ENCODE data around the gene ATP4B.

Gene ATP4B

GRCh38 chr13:113638173-113638746, 19.7 kb downstream of the ATP4B start:
- Histone ChIP-seq H4K20me1 (ENCODE audit: insufficient read depth, low read length, poor library complexity, severe bottlenecking) (no peaks in the 10 kb centered on the region), H3K4me3 (ENCODE audit: low read length, poor library complexity, severe bottlenecking) (no peak overlapping the region), H3K4me1 (ENCODE audit: insufficient read depth, low read length, poor library complexity, severe bottlenecking) (no peaks in the 10 kb centered on the region), H3K36me3 (ENCODE audit: insufficient read depth, low read length) (no peaks in the 10 kb centered on the region), H3K79me2 (ENCODE audit: insufficient read depth, low read length) (no peaks in the 10 kb centered on the region), H3K9me2 (replicated peaks; ENCODE audit: low read depth, low read length) (no peaks in the 10 kb centered on the region), H3K4me2 (ENCODE audit: low read depth, low read length, poor library complexity, severe bottlenecking) (no peak overlapping the region), H3F3A (ENCODE audit: low read depth) (no peaks in the 10 kb centered on the region), H3K27me3 (ENCODE audit: insufficient read depth, low read length, poor library complexity, severe bottlenecking) (no peaks in the 10 kb centered on the region), H3K9me3 (ENCODE audit: insufficient read depth, low read depth, low read length) (no peaks in the 10 kb centered on the region), H3K9ac (ENCODE audit: low read depth, low read length, poor library complexity, severe bottlenecking) (no peak overlapping the region), H2AFZ (ENCODE audit: low read length) (no peak overlapping the region)
- no peak for TF ChIP-seq EZH2phosphoT487 (IDR thresholded peaks at IDR 0.05; ENCODE audit: borderline replicate concordance)
- TF ChIP-seq, protein P1, sequence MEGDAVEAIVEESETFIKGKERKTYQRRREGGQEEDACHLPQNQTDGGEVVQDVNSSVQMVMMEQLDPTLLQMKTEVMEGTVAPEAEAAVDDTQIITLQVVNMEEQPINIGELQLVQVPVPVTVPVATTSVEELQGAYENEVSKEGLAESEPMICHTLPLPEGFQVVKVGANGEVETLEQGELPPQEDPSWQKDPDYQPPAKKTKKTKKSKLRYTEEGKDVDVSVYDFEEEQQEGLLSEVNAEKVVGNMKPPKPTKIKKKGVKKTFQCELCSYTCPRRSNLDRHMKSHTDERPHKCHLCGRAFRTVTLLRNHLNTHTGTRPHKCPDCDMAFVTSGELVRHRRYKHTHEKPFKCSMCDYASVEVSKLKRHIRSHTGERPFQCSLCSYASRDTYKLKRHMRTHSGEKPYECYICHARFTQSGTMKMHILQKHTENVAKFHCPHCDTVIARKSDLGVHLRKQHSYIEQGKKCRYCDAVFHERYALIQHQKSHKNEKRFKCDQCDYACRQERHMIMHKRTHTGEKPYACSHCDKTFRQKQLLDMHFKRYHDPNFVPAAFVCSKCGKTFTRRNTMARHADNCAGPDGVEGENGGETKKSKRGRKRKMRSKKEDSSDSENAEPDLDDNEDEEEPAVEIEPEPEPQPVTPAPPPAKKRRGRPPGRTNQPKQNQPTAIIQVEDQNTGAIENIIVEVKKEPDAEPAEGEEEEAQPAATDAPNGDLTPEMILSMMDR (conservative IDR thresholded peaks at IDR 0.05; ENCODE audit: low read length), result no peak

- Histone ChIP-seq H3K4me3 (ENCODE audit: low read length, poor library complexity, severe bottlenecking) (no peak overlapping the region), H3F3A (ENCODE audit: low read depth) (no peaks in the 10 kb centered on the region), H3K79me2 (ENCODE audit: insufficient read depth, low read length) (no peaks in the 10 kb centered on the region), H3K4me2 (ENCODE audit: low read depth, low read length, poor library complexity, severe bottlenecking) (no peak overlapping the region), H3K36me3 (ENCODE audit: insufficient read depth, low read length) (no peaks in the 10 kb centered on the region), H3K4me1 (ENCODE audit: insufficient read depth, low read length, poor library complexity, severe bottlenecking) (no peaks in the 10 kb centered on the region), H2AFZ (ENCODE audit: low read length) (no peak overlapping the region), H3K9me3 (ENCODE audit: insufficient read depth, low read depth, low read length) (no peaks in the 10 kb centered on the region), H3K9ac (ENCODE audit: low read depth, low read length, poor library complexity, severe bottlenecking) (no peak overlapping the region), H4K20me1 (ENCODE audit: insufficient read depth, low read length, poor library complexity, severe bottlenecking) (no peaks in the 10 kb centered on the region), H3K9me2 (replicated peaks; ENCODE audit: low read depth, low read length) (no peaks in the 10 kb centered on the region), H3K27me3 (ENCODE audit: insufficient read depth, low read length, poor library complexity, severe bottlenecking) (no peaks in the 10 kb centered on the region)
- TF ChIP-seq, protein P1 (conservative IDR thresholded peaks at IDR 0.05; ENCODE audit: low read length), result no peak
- TF ChIP-seq EZH2phosphoT487 (IDR thresholded peaks at IDR 0.05; ENCODE audit: borderline replicate concordance), result no peak
These were observed 20.5 kb downstream of the ATP4B start for GRCh38 chr13:113637262-113638160.

DNA sequence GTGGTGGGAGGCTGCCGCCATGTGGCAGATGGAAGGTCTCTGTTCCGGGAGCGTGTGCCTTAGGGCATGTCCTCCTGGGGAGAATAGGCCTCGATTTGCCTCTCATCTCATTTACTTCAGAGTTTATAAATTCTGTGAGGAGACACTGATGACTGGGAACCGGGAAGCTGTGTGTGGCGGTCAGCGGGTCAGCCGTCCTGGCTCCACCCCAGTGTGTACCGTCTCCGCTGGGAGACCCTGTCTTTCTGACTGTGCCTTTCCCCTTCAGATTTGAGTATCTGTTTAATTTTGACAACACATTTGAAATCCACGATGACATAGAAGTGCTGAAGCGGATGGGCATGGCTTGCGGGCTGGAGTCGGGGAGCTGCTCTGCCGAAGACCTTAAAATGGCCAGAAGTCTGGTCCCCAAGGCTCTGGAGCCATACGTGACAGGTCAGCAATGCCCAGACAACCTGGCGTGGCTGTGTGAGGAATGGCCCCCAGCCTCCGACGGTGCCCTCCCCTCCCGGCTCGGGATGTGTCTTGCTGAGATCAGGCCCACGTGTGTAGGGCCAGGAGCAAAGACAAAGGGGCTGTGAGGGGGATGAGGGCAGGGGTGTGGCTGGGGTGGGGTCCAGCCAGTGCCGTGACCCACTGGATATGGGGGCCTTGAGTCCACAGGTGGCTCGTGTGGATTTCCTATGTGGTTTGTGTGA, 21.6 kb downstream of the ATP4B start:
- Histone ChIP-seq H3K4me1 (ENCODE audit: insufficient read depth, low read length, poor library complexity, severe bottlenecking) (no peaks in the 10 kb centered on the region), H3K9me3 (ENCODE audit: insufficient read depth, low read depth, low read length) (no peaks in the 10 kb centered on the region), H2AFZ (ENCODE audit: low read length) (no peak overlapping the region), H3K4me3 (ENCODE audit: low read length, poor library complexity, severe bottlenecking) (no peak overlapping the region), H3K9ac (ENCODE audit: low read depth, low read length, poor library complexity, severe bottlenecking) (no peak overlapping the region), H3F3A (ENCODE audit: low read depth) (no peaks in the 10 kb centered on the region), H3K36me3 (ENCODE audit: insufficient read depth, low read length) (no peaks in the 10 kb centered on the region), H3K27me3 (ENCODE audit: insufficient read depth, low read length, poor library complexity, severe bottlenecking) (no peaks in the 10 kb centered on the region), H3K9me2 (replicated peaks; ENCODE audit: low read depth, low read length) (no peaks in the 10 kb centered on the region), H4K20me1 (ENCODE audit: insufficient read depth, low read length, poor library complexity, severe bottlenecking) (no peaks in the 10 kb centered on the region), H3K79me2 (ENCODE audit: insufficient read depth, low read length) (no peaks in the 10 kb centered on the region), H3K4me2 (ENCODE audit: low read depth, low read length, poor library complexity, severe bottlenecking) (no peak overlapping the region)
- TF ChIP-seq, protein P1 (conservative IDR thresholded peaks at IDR 0.05; ENCODE audit: low read length), result no peak
- TF ChIP-seq EZH2phosphoT487 (IDR thresholded peaks at IDR 0.05; ENCODE audit: borderline replicate concordance), result no peak
